HCT116 (cell line): ENCODE results near the gene GABARAPL1. TPM values are rescaled to one million over a fixed set of nuclear protein-coding genes. Genes with fewer than 3 reads are reported as not detected.

ENCODE experiments used
- ATAC-seq: fragments of 200-7000 bp; cut with Tn5 transposase; 2 replicates; pipeline ENCODE4 v1.9.1; 2020; ENCODE audit warnings: mild to moderate bottlenecking, moderate library complexity
- BruUV-seq: library from RNA; stranded (reverse); fragments of 400-500 nt; replicated peaks from 2 replicates; lab custom pipeline; 2021; lab: Mats Ljungman, UMichigan
- CTCF ChIA-PET: fragments of 300-600 bp; sonication (Branson Sonifier 250); formaldehyde crosslinking; loops from one replicate; lab custom pipeline; 2021; ENCODE audit warnings: antibody characterized with exemption; lab: Charles Lee
- POLR2A ChIA-PET: fragments of 300-600, 350-600 bp; sonication (Branson Sonifier 250); formaldehyde crosslinking; loops from one replicate; lab custom pipeline; 2021; ENCODE audit warnings: antibody characterized with exemption; lab: Charles Lee
- RAD21 ChIA-PET, 2 experiments: fragments of 300-600 bp; sonication (Branson Sonifier 250); formaldehyde crosslinking; loops; one replicate each; lab custom pipeline; 2023; ENCODE audit warnings: low total read pairs in 2 of 2; ENCODE audit not compliant: uncharacterized antibody in 2 of 2, unreplicated experiment in 2 of 2, low non-redundant PET in 1 of 2; lab: Charles Lee
- DNase-seq: peaks from one replicate; pipeline ENCODE4 v3.0.0-alpha.2; 2010; ENCODE audit warnings: low read depth, low spot score
- H2AFZ ChIP-seq: fragments of 200-600 bp; shearing (Covaris generic), sonication (generic); 2 replicates; pipeline ENCODE4 v1.6.1; 2017; ENCODE audit warnings: low read depth, mixed run types, mixed read lengths, antibody characterized with exemption, low read length; ENCODE audit not compliant: poor library complexity, severe bottlenecking
- H3K27ac ChIP-seq: 2 replicates; pipeline ENCODE4 v1.5.1; 2012; ENCODE audit warnings: low read depth, low read length
- H3K27me3 ChIP-seq: fragments of 200-600 bp; sonication (generic); 2 replicates; pipeline ENCODE4 v1.6.1; 2016; ENCODE audit warnings: mixed run types, low read length, mixed read lengths; ENCODE audit not compliant: insufficient read depth
- H3K36me3 ChIP-seq, 2 experiments: fragments of 200-500 bp in 1 of 2; fragments of 200-600 bp in 1 of 2; sonication (Bioruptor generic) in 1 of 2; sonication (generic) in 1 of 2; 2 replicates each; pipeline versions ENCODE4 v1.5.1 to v1.6.1; 2014 to 2016; ENCODE audit warnings: low read length in 2 of 2, inconsistent platforms in 1 of 2, mixed read lengths in 1 of 2, mixed run types in 1 of 2; ENCODE audit not compliant: insufficient read depth in 2 of 2, control insufficient read depth in 1 of 2
- H3K4me1 ChIP-seq, 2 experiments: fragments of 200-600 bp in 1 of 2; sonication (generic) in 1 of 2; 2 replicates each; pipeline versions ENCODE4 v1.5.1 to v1.6.1; 2012 to 2017; ENCODE audit warnings: low read length in 2 of 2, inconsistent platforms in 1 of 2, mild to moderate bottlenecking in 1 of 2, mixed read lengths in 1 of 2, mixed run types in 1 of 2, moderate library complexity in 1 of 2; ENCODE audit not compliant: insufficient read depth in 2 of 2, control insufficient read depth in 1 of 2
- H3K4me2 ChIP-seq: fragments of 200-600 bp; sonication (generic); 2 replicates; pipeline ENCODE4 v1.6.1; 2017; ENCODE audit warnings: mixed run types, low read length, mixed read lengths
- H3K4me3 ChIP-seq, 2 experiments: fragments of 200-600 bp in 1 of 2; sonication (generic) in 1 of 2; replicated peaks in 1 of 2; 2 replicates each; pipeline ENCODE4 v1.5.1; 2011 to 2016; ENCODE audit warnings: low read length in 2 of 2, control low read depth in 1 of 2, low read depth in 1 of 2, mild to moderate bottlenecking in 1 of 2, mixed read lengths in 1 of 2, mixed run types in 1 of 2
- H3K79me2 ChIP-seq: fragments of 200-600 bp; sonication (generic); 2 replicates; pipeline ENCODE4 v1.6.1; 2017; ENCODE audit warnings: mild to moderate bottlenecking, mixed run types, low read length, moderate library complexity, mixed read lengths; ENCODE audit not compliant: insufficient read depth
- H3K9ac ChIP-seq: fragments of 200-600 bp; sonication (generic); 2 replicates; pipeline ENCODE4 v1.6.1; 2016; ENCODE audit warnings: low read length, mixed read lengths
- H3K9me2 ChIP-seq: fragments of 200-600 bp; sonication (generic), shearing (Covaris generic); 2 replicates; pipeline ENCODE4 v1.6.1; 2017; ENCODE audit warnings: mixed run types, mild to moderate bottlenecking, moderate library complexity; ENCODE audit not compliant: insufficient read depth
- H3K9me3 ChIP-seq, 2 experiments: fragments of 200-500 bp in 1 of 2; fragments of 200-600 bp in 1 of 2; sonication (Bioruptor generic) in 1 of 2; sonication (generic) in 1 of 2; 2 replicates each; pipeline ENCODE4 v1.6.1; 2014 to 2017; ENCODE audit warnings: low read length in 2 of 2, mixed read lengths in 2 of 2, inconsistent platforms in 1 of 2, low read depth in 1 of 2, mild to moderate bottlenecking in 1 of 2, mixed run types in 1 of 2, moderate library complexity in 1 of 2; ENCODE audit not compliant: control insufficient read depth in 1 of 2, insufficient read depth in 1 of 2
- H4K20me1 ChIP-seq: fragments of 200-600 bp; sonication (generic), shearing (Covaris generic); 2 replicates; pipeline ENCODE4 v1.6.1; 2017; ENCODE audit warnings: mixed run types, mild to moderate bottlenecking, moderate library complexity; ENCODE audit not compliant: insufficient read depth
- ATF3 ChIP-seq: IDR thresholded peaks from 2 replicates; pipeline ENCODE4 v1.6.1; 2012
- CBX3 ChIP-seq: IDR thresholded peaks from 2 replicates; pipeline ENCODE4 v1.6.1; 2012; ENCODE audit warnings: low read depth
- CTCF ChIP-seq, 3 experiments: fragments of 200-600 bp in 1 of 3; sonication (generic) in 1 of 3; IDR thresholded peaks in 2 of 3; conservative IDR thresholded peaks in 1 of 3; 2 replicates each; pipeline ENCODE4 v1.5.1; 2012 to 2017; ENCODE audit warnings: low read depth in 2 of 3, low read length in 2 of 3, antibody characterized with exemption in 1 of 3, borderline replicate concordance in 1 of 3, control low read depth in 1 of 3, mild to moderate bottlenecking in 1 of 3, mixed read lengths in 1 of 3, mixed run types in 1 of 3, moderate library complexity in 1 of 3; ENCODE audit not compliant: insufficient read depth in 1 of 3
- EGR1 ChIP-seq: IDR thresholded peaks from 2 replicates; pipeline ENCODE4 v1.6.1; 2012; ENCODE audit warnings: low read depth
- EZH2phosphoT487 ChIP-seq: fragments of 200-600 bp; IDR thresholded peaks from 2 replicates; pipeline ENCODE4 v1.6.1; 2018; ENCODE audit warnings: antibody characterized with exemption, borderline replicate concordance
- FOSL1 ChIP-seq: IDR thresholded peaks from 2 replicates; pipeline ENCODE4 v1.6.1; 2012; ENCODE audit warnings: low read depth
- POLR2AphosphoS5 ChIP-seq: IDR thresholded peaks from 2 replicates; pipeline ENCODE4 v1.6.1; 2011; ENCODE audit warnings: mild to moderate bottlenecking, low read depth, low read length, moderate library complexity
- RAD21 ChIP-seq: IDR thresholded peaks from 2 replicates; pipeline ENCODE4 v1.6.1; 2012; ENCODE audit warnings: low read depth, mild to moderate bottlenecking
- SIN3A ChIP-seq: IDR thresholded peaks from 2 replicates; pipeline ENCODE4 v1.6.1; 2012; ENCODE audit warnings: low read depth
- TCF7L2 ChIP-seq: IDR thresholded peaks from 2 replicates; pipeline ENCODE4 v1.7.0; 2011; ENCODE audit warnings: borderline replicate concordance, inconsistent platforms; ENCODE audit not compliant: insufficient read depth, insufficient read length; ENCODE audit errors: extremely low read depth
- ZFX ChIP-seq: fragments of 450-650 bp; IDR thresholded peaks from 2 replicates; pipeline ENCODE4 v1.6.1; 2017
- intact Hi-C: fragments of 100-400 bp; cut with micrococcal nuclease; formaldehyde crosslinking; loops from 2 replicates; pipeline ENCODE4 v1.10.0; 2022
- total RNA-seq: library from RNA; stranded (reverse); gene quantifications from one replicate; pipeline ENCODE4 v1.2.1, GENCODE V29; 2021; ENCODE audit not compliant: unreplicated experiment

GABARAPL1 gene
- total RNA-seq, 1 experiment from 2014 or later = 35.5 TPM

- H3K4me3 ChIP-seq = no peak overlapping the region
- H3K27me3 ChIP-seq = no peaks in the 10 kb centered on the region
- no peaks in the 10 kb centered on the region for H3K36me3 ChIP-seq
- DNase-seq = peak; percentile 31
- BruUV-seq = no TSS peak
- H3K9ac ChIP-seq = no peak overlapping the region
- no peak overlapping the region for H3K27ac ChIP-seq
- no peak overlapping the region for H3K4me2 ChIP-seq
- RAD21 ChIA-PET = interaction anchor here in 1 of 2 experiments (0.7 kb wide), 1 partner anchor 514 kb away, joined by 3 read pairs; no protein-coding TSS in a partner anchor
- TF ChIP-seq ATF3 = no peak
- TF ChIP-seq RAD21 = peak; percentile 87
- TF ChIP-seq CTCF (IDR thresholded peaks at IDR 0.05 in 2 of 3, conservative IDR thresholded peaks at IDR 0.05 in 1 of 3; ENCODE audit: borderline replicate concordance in 1 of 3, insufficient read depth in 1 of 3, low read depth in 2 of 3, low read length in 2 of 3) = peak; percentile 73 to 79 (median 75)
- peak; percentile 85 for ATAC-seq
- CTCF ChIA-PET = interaction anchor here (0.7 to 1.2 kb wide), 2 partner anchors 24 to 470 kb away, joined by 3 read pairs; no protein-coding TSS in a partner anchor
- no peaks in the 10 kb centered on the region for H3K9me2 ChIP-seq
- H3K4me1 ChIP-seq = no peaks in the 10 kb centered on the region
- POLR2A ChIA-PET = no interaction called here
- intact Hi-C loops = loop anchor here (1.0 to 10.0 kb wide), 5 partner anchors 265 to 959 kb away; partner anchors contain the start of gene STYK1
- no peaks in the 10 kb centered on the region; a peak in 2 of 4 replicates for H3K9me3 ChIP-seq
- no peak overlapping the region for H2AFZ ChIP-seq
- no peaks in the 10 kb centered on the region for H4K20me1 ChIP-seq
- H3K79me2 ChIP-seq = no peaks in the 10 kb centered on the region
These were observed 23.3 kb downstream of the GABARAPL1 start for GRCh38 chr12:10235761-10236631.

GRCh38 chr12:10236720-10237119 lies 24.0 kb downstream of the GABARAPL1 start:
- Histone ChIP-seq H3K79me2 (no peaks in the 10 kb centered on the region), H3K4me2 (no peak overlapping the region), H3K27me3 (no peaks in the 10 kb centered on the region), H3K9me3 (no peaks in the 10 kb centered on the region; a peak in 2 of 4 replicates), H3K4me1 (no peaks in the 10 kb centered on the region), H4K20me1 (no peaks in the 10 kb centered on the region), H2AFZ (no peak overlapping the region), H3K36me3 (no peaks in the 10 kb centered on the region), H3K4me3 (no peak overlapping the region), H3K27ac (no peak overlapping the region), H3K9me2 (no peaks in the 10 kb centered on the region), H3K9ac (no peak overlapping the region)
- TF ChIP-seq TCF7L2 = no peak
- no peak for TF ChIP-seq EZH2phosphoT487
- no peak for TF ChIP-seq FOSL1
- TF ChIP-seq POLR2AphosphoS5 = no peak
- TF ChIP-seq RAD21 = no peak
- no peak for TF ChIP-seq SIN3A
- no peak for TF ChIP-seq CBX3
- TF ChIP-seq ZFX = no peak
- TF ChIP-seq EGR1 = no peak
- no TSS peak for BruUV-seq
- intact Hi-C loops = loop anchor here (5.0 to 10.0 kb wide), 2 partner anchors 436 to 958 kb away; partner anchors contain the start of gene STYK1
- RAD21 ChIA-PET = no interaction called here
- ATAC-seq (no peak), DNase-seq (no peak)
- POLR2A ChIA-PET = no interaction called here
- CTCF ChIA-PET = no interaction called here
